IMR-90 (cell line): ENCODE results near the gene NYAP1. TPM values are rescaled to one million over a fixed set of nuclear protein-coding genes. Genes with fewer than 3 reads are reported as not detected.

Source experiments
- ATAC-seq: fragments of 200-7000 bp; cut with Tn5 transposase; 2 replicates; pipeline ENCODE4 v1.9.1; 2020; ENCODE audit warnings: low read depth, mild to moderate bottlenecking, moderate library complexity
- BruUV-seq: library from RNA; stranded (reverse); fragments of 400-500 nt; replicated peaks from 2 replicates; lab custom pipeline; 2021; lab: Mats Ljungman, UMichigan
- CTCF ChIA-PET: fragments of 300-600 bp; formaldehyde crosslinking; extraction: SDS; loops from one replicate; lab custom pipeline; 2021; ENCODE audit warnings: antibody characterized with exemption; lab: Yijun Ruan, JAX
- POLR2A ChIA-PET: fragments of 300-600 bp; sonication (Branson Sonifier 250); formaldehyde crosslinking; loops from one replicate; lab custom pipeline; 2022; ENCODE audit warnings: antibody characterized with exemption; ENCODE audit not compliant: unreplicated experiment; lab: Charles Lee
- DNase-seq: peaks from one replicate; pipeline ENCODE4 v3.0.0; 2013
- H2AFZ ChIP-seq: replicated peaks from 2 replicates; pipeline ENCODE3; 2013; ENCODE audit warnings: low read length, mild to moderate bottlenecking; ENCODE audit not compliant: poor library complexity
- H2AK5ac ChIP-seq: 2 replicates; pipeline ENCODE4 v1.6.1; 2013; ENCODE audit warnings: low read depth, low read length, inconsistent platforms
- H2AK9ac ChIP-seq: replicated peaks from 2 replicates; pipeline ENCODE3; 2013; ENCODE audit warnings: mild to moderate bottlenecking, low read depth, low read length, moderate library complexity; ENCODE audit not compliant: poor library complexity
- H2BK120ac ChIP-seq: 2 replicates; pipeline ENCODE4 v1.6.1; 2013; ENCODE audit warnings: low read depth, low read length, inconsistent platforms
- H2BK15ac ChIP-seq: 3 replicates; pipeline ENCODE4 v1.6.1; 2013; ENCODE audit warnings: low read depth, low read length, inconsistent platforms
- H2BK20ac ChIP-seq: 2 replicates; pipeline ENCODE4 v1.6.1; 2013; ENCODE audit warnings: low read depth, mild to moderate bottlenecking, inconsistent platforms, low read length, moderate library complexity
- H2BK5ac ChIP-seq: 2 replicates; pipeline ENCODE4 v1.6.1; 2013; ENCODE audit warnings: mild to moderate bottlenecking, low read depth, low read length, inconsistent platforms; ENCODE audit not compliant: poor library complexity, severe bottlenecking
- H3K14ac ChIP-seq: replicated peaks from 2 replicates; pipeline ENCODE4 v1.6.1; 2013; ENCODE audit warnings: low read depth, low read length, inconsistent platforms
- H3K18ac ChIP-seq: 2 replicates; pipeline ENCODE4 v1.6.1; 2013; ENCODE audit warnings: low read depth, low read length, control low read depth
- H3K23ac ChIP-seq: 2 replicates; pipeline ENCODE4 v1.6.1; 2013; ENCODE audit warnings: low read depth, low read length, inconsistent platforms
- H3K27ac ChIP-seq: 2 replicates; pipeline ENCODE4 v1.5.1; 2013; ENCODE audit warnings: mild to moderate bottlenecking, control low read depth, low read length; ENCODE audit not compliant: insufficient read depth
- H3K27me3 ChIP-seq: 2 replicates; pipeline ENCODE4 v1.6.1; 2013; ENCODE audit warnings: low read length; ENCODE audit not compliant: control insufficient read depth, insufficient read depth
- H3K36me3 ChIP-seq: 2 replicates; pipeline ENCODE4 v1.6.1; 2013; ENCODE audit warnings: low read length, mixed read lengths; ENCODE audit not compliant: control insufficient read depth, insufficient read depth
- H3K4ac ChIP-seq: 2 replicates; pipeline ENCODE4 v1.6.1; 2013; ENCODE audit warnings: low read depth, low read length, inconsistent platforms
- H3K4me1 ChIP-seq: 2 replicates; pipeline ENCODE4 v1.6.1; 2013; ENCODE audit warnings: low read length, mixed read lengths; ENCODE audit not compliant: control insufficient read depth, insufficient read depth
- H3K4me2 ChIP-seq: 2 replicates; pipeline ENCODE4 v1.6.1; 2013; ENCODE audit warnings: low read depth, mild to moderate bottlenecking, control low read depth, low read length, moderate library complexity
- H3K4me3 ChIP-seq: 2 replicates; pipeline ENCODE4 v1.5.1; 2013; ENCODE audit warnings: low read depth, mild to moderate bottlenecking, control low read depth, low read length, moderate library complexity; ENCODE audit not compliant: insufficient read depth
- H3K56ac ChIP-seq: 2 replicates; pipeline ENCODE4 v1.6.1; 2013; ENCODE audit warnings: low read length, inconsistent platforms; ENCODE audit not compliant: insufficient read depth; ENCODE audit errors: extremely low read depth
- H3K79me1 ChIP-seq, 2 experiments: 2 replicates each; pipeline ENCODE4 v1.6.1; 2013; ENCODE audit warnings: low read length in 2 of 2, inconsistent platforms in 1 of 2, low read depth in 1 of 2
- H3K9ac ChIP-seq: 2 replicates; pipeline ENCODE4 v1.6.1; 2013; ENCODE audit warnings: low read depth, low read length, control low read depth
- H3K9me1 ChIP-seq: 2 replicates; pipeline ENCODE4 v1.6.1; 2013; ENCODE audit warnings: low read length, inconsistent platforms; ENCODE audit not compliant: insufficient read depth
- H3K9me3 ChIP-seq: 2 replicates; pipeline ENCODE4 v1.6.1; 2013; ENCODE audit warnings: low read length; ENCODE audit not compliant: control insufficient read depth, insufficient read depth
- H4K20me1 ChIP-seq: 2 replicates; pipeline ENCODE4 v1.6.1; 2013; ENCODE audit warnings: low read length, inconsistent platforms; ENCODE audit not compliant: insufficient read depth
- H4K5ac ChIP-seq: 2 replicates; pipeline ENCODE4 v1.6.1; 2013; ENCODE audit warnings: mild to moderate bottlenecking, low read depth, low read length, control low read depth
- H4K8ac ChIP-seq, 2 experiments: 2 replicates each; pipeline ENCODE4 v1.6.1; 2013; ENCODE audit warnings: low read depth in 2 of 2, low read length in 2 of 2, control low read depth in 1 of 2, inconsistent platforms in 1 of 2
- H4K91ac ChIP-seq: 2 replicates; pipeline ENCODE4 v1.6.1; 2013; ENCODE audit warnings: low read depth, low read length, inconsistent platforms; ENCODE audit not compliant: insufficient read depth
- CEBPB ChIP-seq: IDR thresholded peaks from 2 replicates; pipeline ENCODE4 v1.6.1; 2012; ENCODE audit warnings: low read depth, low read length, improper control_type of control experiment
- CHD1 ChIP-seq: IDR thresholded peaks from 2 replicates; pipeline ENCODE4 v1.6.1; 2012; ENCODE audit warnings: low read depth, low read length, improper control_type of control experiment
- ELK1 ChIP-seq: fragments of 150-350 bp; IDR thresholded peaks from 2 replicates; pipeline ENCODE4 v1.6.1; 2016; ENCODE audit warnings: low read depth, mild to moderate bottlenecking, low read length, moderate library complexity, borderline replicate concordance
- FOS ChIP-seq: fragments of 150-350 bp; IDR thresholded peaks from 2 replicates; pipeline ENCODE4 v1.6.1; 2016; ENCODE audit warnings: low read depth, low read length
- MAFK ChIP-seq: IDR thresholded peaks from 2 replicates; pipeline ENCODE4 v1.6.1; 2012; ENCODE audit warnings: low read depth, low read length, improper control_type of control experiment
- MXI1 ChIP-seq: IDR thresholded peaks from 2 replicates; pipeline ENCODE4 v1.6.1; 2012; ENCODE audit warnings: low read depth, mild to moderate bottlenecking, low read length, moderate library complexity, borderline replicate concordance
- NFE2L2 ChIP-seq: fragments of 150-350 bp; IDR thresholded peaks from 2 replicates; pipeline ENCODE4 v1.6.1; 2016; ENCODE audit warnings: low read depth, mild to moderate bottlenecking, low read length
- POLR2A ChIP-seq: IDR thresholded peaks from 2 replicates; pipeline ENCODE4 v1.6.1; 2012; ENCODE audit warnings: mild to moderate bottlenecking, low read depth, low read length
- RAD21 ChIP-seq: IDR thresholded peaks from 2 replicates; pipeline ENCODE4 v1.6.1; 2012; ENCODE audit warnings: low read length, improper control_type of control experiment
- RFX5 ChIP-seq: IDR thresholded peaks from 2 replicates; pipeline ENCODE4 v1.8.0; 2012; ENCODE audit warnings: low read depth, mild to moderate bottlenecking, low read length, moderate library complexity
- SMC3 ChIP-seq: fragments of 150-350 bp; IDR thresholded peaks from 2 replicates; pipeline ENCODE4 v1.6.1; 2016; ENCODE audit warnings: low read depth, mild to moderate bottlenecking, antibody characterized with exemption, low read length, moderate library complexity
- USF2 ChIP-seq: fragments of 150-350 bp; IDR thresholded peaks from 2 replicates; pipeline ENCODE4 v1.6.1; 2017; ENCODE audit warnings: mild to moderate bottlenecking, antibody characterized with exemption, low read length, low read depth
- WGBS, 2 experiments: methylation state at CpG; one replicate each; pipeline versions ENCODE4 v1.1.5 to v1.1.7; 2013; ENCODE audit warnings: missing lambda C conversion rate in 2 of 2; ENCODE audit not compliant: insufficient read length in 1 of 2; ENCODE audit errors: extremely low coverage in 2 of 2; 5-methylcytosine and 5-hydroxymethylcytosine counted together
- dilution Hi-C: fragments of 300-500 bp; cut with HindIII; formaldehyde crosslinking; loops from one replicate; pipeline ENCODE4 v1.14.3; 2018; ENCODE audit warnings: low sequenced_read_pairs; ENCODE audit not compliant: unreplicated experiment
- in situ Hi-C: fragments of 300-500 bp; cut with MboI; formaldehyde crosslinking; loops from 3 replicates; pipeline ENCODE4 v1.14.3; 2019; ENCODE audit warnings: low sequenced_read_pairs, inconsistent platforms, mixed read lengths
- intact Hi-C: fragments of 100-400 bp; cut with micrococcal nuclease; formaldehyde crosslinking; loops from 2 replicates; pipeline ENCODE4 v1.10.0; 2022
- polyA plus RNA-seq, 3 experiments: library from polyadenylated mRNA; depleted of rRNA; stranded (reverse); fragments of >200 nt; gene quantifications; 2 replicates each; pipeline ENCODE4 v1.2.3, GENCODE V29; 2012; ENCODE audit warnings: low replicate concordance in 1 of 3
- total RNA-seq: library from RNA; depleted of rRNA; stranded (reverse); fragments of >200 nt; gene quantifications from 2 replicates; pipeline ENCODE4 v1.2.3, GENCODE V29; 2012

NYAP1 gene
- total and polyA plus RNA-seq, 2 of the 4 experiments (the other 2 are of a cell fraction), result 0.18 to 1.3 TPM

- Histone ChIP-seq H3K56ac (no peak overlapping the region), H3K4ac (no peak overlapping the region), H3K23ac (no peak overlapping the region), H3K4me3 (no peak overlapping the region), H3K36me3 (no peaks in the 10 kb centered on the region), H3K18ac (no peak overlapping the region), H2BK15ac (no peak overlapping the region), H4K20me1 (no peaks in the 10 kb centered on the region), H3K4me2 (no peak overlapping the region), H3K14ac (no peak overlapping the region), H3K4me1 (peaks cover 11% of the 10 kb centered on the region), H3K27ac (no peak overlapping the region), H3K9ac (no peak overlapping the region), H3K9me1 (peaks cover 14% of the 10 kb centered on the region), H2BK120ac (no peak overlapping the region), H4K5ac (no peak overlapping the region), H4K91ac (no peak overlapping the region), H2AK5ac (no peak overlapping the region), H3K9me3 (no peaks in the 10 kb centered on the region), H4K8ac (no peak overlapping the region), H2AFZ (no peak overlapping the region), H3K27me3 (no peaks in the 10 kb centered on the region), H3K79me1 (no peaks in the 10 kb centered on the region), H2AK9ac (no peak overlapping the region), H2BK20ac (no peak overlapping the region), H2BK5ac (no peak overlapping the region)
- DNase-seq, result no peak
- ChIA-PET CTCF (no interaction called here), POLR2A (no interaction called here)
- TF ChIP-seq SMC3, result no peak
- TF ChIP-seq MAFK, result no peak
- TF ChIP-seq RAD21, result no peak
- TF ChIP-seq MXI1, result no peak
- TF ChIP-seq NFE2L2, result no peak
- TF ChIP-seq POLR2A, result no peak
- TF ChIP-seq RFX5, result no peak
- TF ChIP-seq ELK1, result no peak
- TF ChIP-seq FOS, result no peak
- no peak for TF ChIP-seq CEBPB
- TF ChIP-seq USF2, result no peak
- no peak for TF ChIP-seq CHD1
- intact Hi-C loops (no loop called here), dilution Hi-C loops (no loop called here), in situ Hi-C loops (no loop called here)
- no peak for ATAC-seq
- 96 to 100% methylated on average over 1 to 4 of the region's 9 CpGs for WGBS, 2 experiments
- no TSS peak for BruUV-seq
Observed at GRCh38 chr7:100513212-100513810, 29.6 kb downstream of the NYAP1 start.
